Loucy (cell line): ENCODE measurements around the gene RPL10.

Experiments used
- CTCF ChIP-seq: fragments of 200-600 bp; sonication (generic); conservative IDR thresholded peaks from 2 replicates; pipeline ENCODE4 v1.5.1; 2014; ENCODE audit warnings: mild to moderate bottlenecking, antibody characterized with exemption, low read length
- EZH2phosphoT487 ChIP-seq: fragments of 200-600 bp; IDR thresholded peaks from 2 replicates; pipeline ENCODE4 v1.6.1; 2018; ENCODE audit warnings: antibody characterized with exemption, mild to moderate bottlenecking, moderate library complexity, borderline replicate concordance

- TF ChIP-seq CTCF (peak; percentile 64), EZH2phosphoT487 (no peak)
Measured at GRCh38 chrX:154398668-154399526, 720 bp downstream of the RPL10 start.
